BE2C (cell line): ENCODE data around the gene KDM2B.

Experiments used
- DNase-seq: peaks from one replicate; pipeline ENCODE4 v3.0.0-alpha.2; 2020
- H3K27me3 ChIP-seq: fragments of 250-450 bp; sonication (Bioruptor Pico); 2 replicates; pipeline ENCODE4 v1.5.1; 2020; ENCODE audit warnings: mild to moderate bottlenecking
- H3K36me3 ChIP-seq: fragments of 250-450 bp; sonication (Bioruptor Pico); 2 replicates; pipeline ENCODE4 v1.5.1; 2020; ENCODE audit warnings: mild to moderate bottlenecking
- H3K4me1 ChIP-seq: fragments of 250-450 bp; sonication (Bioruptor Pico); 2 replicates; pipeline ENCODE4 v1.5.1; 2020
- H3K4me3 ChIP-seq: 2 replicates; pipeline ENCODE4 v1.5.1; 2011; ENCODE audit warnings: low read depth, low read length
- H3K9me3 ChIP-seq: fragments of 250-450 bp; sonication (Bioruptor Pico); 2 replicates; pipeline ENCODE4 v1.5.1; 2020
- TF ChIP-seq, protein P1 (sequence below): IDR thresholded peaks from 2 replicates; pipeline ENCODE4 v1.5.1; 2012; ENCODE audit warnings: mild to moderate bottlenecking, low read depth, low read length

Gene KDM2B

DNA sequence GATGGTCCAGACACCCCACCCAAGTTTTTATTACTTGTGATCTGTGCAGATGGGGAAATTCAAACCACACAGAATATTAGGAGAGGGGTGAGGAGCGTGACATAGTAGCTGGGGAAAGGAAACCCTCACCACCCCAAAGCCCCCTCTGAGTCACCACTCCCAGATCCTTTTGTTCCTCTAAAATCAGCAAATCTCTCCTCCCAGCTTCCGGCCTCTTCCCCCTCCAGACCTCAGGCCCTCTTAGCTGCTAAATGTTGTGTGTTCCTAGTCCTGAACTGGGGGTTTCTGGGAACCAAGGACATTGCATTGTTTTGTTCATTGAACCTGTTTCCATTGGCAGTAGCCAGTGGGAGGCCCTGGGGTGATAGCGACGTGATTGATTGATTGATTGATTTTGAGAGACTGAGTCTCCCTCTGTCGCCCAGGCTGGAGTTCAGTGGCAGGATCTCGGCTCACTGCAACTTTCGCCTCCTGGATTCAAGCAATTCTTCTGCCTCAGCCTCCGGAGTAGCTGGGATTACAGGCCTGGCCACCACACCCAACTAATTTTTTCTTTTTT is 39.6 kb upstream of the KDM2B start:
- TF ChIP-seq, protein P1, sequence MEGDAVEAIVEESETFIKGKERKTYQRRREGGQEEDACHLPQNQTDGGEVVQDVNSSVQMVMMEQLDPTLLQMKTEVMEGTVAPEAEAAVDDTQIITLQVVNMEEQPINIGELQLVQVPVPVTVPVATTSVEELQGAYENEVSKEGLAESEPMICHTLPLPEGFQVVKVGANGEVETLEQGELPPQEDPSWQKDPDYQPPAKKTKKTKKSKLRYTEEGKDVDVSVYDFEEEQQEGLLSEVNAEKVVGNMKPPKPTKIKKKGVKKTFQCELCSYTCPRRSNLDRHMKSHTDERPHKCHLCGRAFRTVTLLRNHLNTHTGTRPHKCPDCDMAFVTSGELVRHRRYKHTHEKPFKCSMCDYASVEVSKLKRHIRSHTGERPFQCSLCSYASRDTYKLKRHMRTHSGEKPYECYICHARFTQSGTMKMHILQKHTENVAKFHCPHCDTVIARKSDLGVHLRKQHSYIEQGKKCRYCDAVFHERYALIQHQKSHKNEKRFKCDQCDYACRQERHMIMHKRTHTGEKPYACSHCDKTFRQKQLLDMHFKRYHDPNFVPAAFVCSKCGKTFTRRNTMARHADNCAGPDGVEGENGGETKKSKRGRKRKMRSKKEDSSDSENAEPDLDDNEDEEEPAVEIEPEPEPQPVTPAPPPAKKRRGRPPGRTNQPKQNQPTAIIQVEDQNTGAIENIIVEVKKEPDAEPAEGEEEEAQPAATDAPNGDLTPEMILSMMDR = no peak
- Histone ChIP-seq H3K27me3 (no peaks in the 10 kb centered on the region), H3K4me1 (peaks cover 4% of the 10 kb centered on the region), H3K9me3 (no peaks in the 10 kb centered on the region), H3K4me3 (no peak overlapping the region), H3K36me3 (no peaks in the 10 kb centered on the region)
- DNase-seq = no peak

DNA sequence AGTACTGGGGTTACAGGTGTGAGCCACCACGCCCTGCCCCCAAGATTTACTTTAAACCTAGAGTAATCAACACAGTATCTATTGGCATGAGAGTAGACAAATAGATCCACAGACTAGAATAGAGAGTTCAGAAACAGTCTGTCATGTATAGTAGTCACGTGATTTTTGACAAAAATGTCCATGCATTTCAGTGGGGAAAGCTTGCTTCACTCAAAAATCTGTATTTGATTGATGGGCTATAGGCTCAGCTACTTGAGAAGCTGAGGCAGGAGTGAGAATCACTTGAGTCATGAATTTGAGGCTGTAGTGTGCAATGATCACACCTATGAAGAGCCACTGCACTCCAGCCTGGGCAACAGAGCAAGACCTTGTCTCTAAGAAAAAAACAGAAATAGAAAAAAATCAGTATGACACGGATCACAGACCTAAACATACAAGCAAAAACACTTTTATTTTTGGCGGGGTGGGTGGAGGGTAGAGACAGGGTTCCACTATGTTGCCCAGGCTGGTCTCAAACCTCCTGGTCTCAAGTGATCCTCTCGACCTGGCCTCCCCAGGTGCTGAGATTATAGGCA is 37.9 kb upstream of the KDM2B start:
- Histone ChIP-seq H3K27me3 (no peaks in the 10 kb centered on the region), H3K9me3 (no peaks in the 10 kb centered on the region), H3K4me3 (no peak overlapping the region), H3K36me3 (no peaks in the 10 kb centered on the region), H3K4me1 (no peaks in the 10 kb centered on the region)
- TF ChIP-seq, protein P1 = no peak
- no peak for DNase-seq

DNA sequence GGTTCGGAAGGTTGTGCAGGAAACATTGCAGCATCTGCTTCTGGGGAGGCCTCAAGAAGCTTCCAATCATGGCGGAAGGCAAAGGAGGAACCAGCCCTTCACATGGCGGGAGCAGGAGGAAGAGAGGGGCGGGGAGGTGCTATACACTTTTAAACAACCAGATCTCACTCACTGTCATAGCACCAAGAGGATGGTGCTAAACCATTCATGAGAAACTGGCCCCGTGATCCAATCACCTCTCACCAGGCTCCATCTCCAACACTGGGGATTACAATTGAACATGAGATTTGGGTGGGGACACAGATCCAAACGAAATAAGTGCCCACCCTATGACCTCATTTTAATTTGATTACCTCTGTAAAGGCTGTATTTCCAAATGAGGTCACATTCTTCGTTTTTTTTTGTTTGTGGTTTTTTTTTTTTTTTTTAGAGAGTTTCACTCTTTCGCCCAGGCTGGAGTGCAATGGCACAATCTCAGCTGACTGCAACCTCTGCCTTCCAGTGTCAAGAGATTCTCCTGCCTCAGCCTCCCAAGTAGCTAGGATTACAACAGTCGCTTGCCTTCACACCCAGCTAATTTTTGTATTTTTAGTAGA is 34.1 kb upstream of the KDM2B start:
- TF ChIP-seq, protein P1 = no peak
- no peaks in the 10 kb centered on the region for H3K27me3 ChIP-seq
- H3K4me1 ChIP-seq = no peaks in the 10 kb centered on the region
- no peaks in the 10 kb centered on the region for H3K36me3 ChIP-seq
- no peak overlapping the region for H3K4me3 ChIP-seq
- no peaks in the 10 kb centered on the region for H3K9me3 ChIP-seq
- no peak for DNase-seq

DNA sequence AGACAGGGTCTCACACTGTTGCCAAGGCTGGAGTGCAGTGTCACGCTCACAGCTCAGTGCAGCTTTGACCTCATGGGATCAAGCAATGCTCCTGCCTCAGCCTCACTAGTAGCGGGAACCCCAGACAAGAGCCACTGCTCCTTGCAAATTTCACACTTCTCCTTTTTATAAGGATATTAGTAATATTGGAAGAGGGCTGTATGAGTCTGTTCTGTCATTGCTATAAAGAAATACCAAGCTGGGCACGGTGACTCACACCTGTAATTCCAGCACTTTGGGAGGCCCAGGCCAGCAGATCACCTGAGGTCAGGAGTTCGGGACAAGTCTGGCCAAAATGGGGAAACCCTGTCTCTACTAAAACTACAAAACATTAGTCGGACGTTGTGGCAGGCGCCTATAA is 32.6 kb upstream of the KDM2B start:
- Histone ChIP-seq H3K9me3 (no peaks in the 10 kb centered on the region), H3K4me1 (no peaks in the 10 kb centered on the region), H3K36me3 (no peaks in the 10 kb centered on the region), H3K27me3 (no peaks in the 10 kb centered on the region), H3K4me3 (no peak overlapping the region)
- TF ChIP-seq, protein P1 = no peak
- DNase-seq = no peak

DNA sequence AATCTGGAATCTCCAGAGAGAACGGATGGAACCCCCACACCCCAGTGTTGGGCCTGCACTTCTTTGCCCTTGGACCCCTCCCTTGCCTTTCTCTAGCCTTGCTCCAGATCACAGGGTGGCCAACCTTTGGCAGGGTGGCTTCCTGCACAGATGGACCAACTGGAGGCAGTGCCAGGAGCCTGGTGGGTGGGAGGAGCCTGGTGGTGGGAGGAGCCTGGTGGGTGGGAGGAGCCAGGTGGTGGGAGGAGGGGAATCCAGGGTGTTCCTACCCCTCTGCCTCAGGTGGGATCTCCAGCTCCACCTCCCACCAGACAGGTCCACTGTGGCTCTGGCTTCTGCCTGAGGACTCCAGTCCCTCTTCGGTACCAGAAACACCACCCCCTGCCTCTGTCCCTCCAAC is 30.5 kb upstream of the KDM2B start:
- H3K36me3 ChIP-seq = no peaks in the 10 kb centered on the region
- DNase-seq = peak; percentile 48
- H3K9me3 ChIP-seq = no peaks in the 10 kb centered on the region
- H3K4me1 ChIP-seq = no peaks in the 10 kb centered on the region
- H3K4me3 ChIP-seq = no peak overlapping the region
- TF ChIP-seq, protein P1 = no peak
- H3K27me3 ChIP-seq = no peaks in the 10 kb centered on the region
